Measurements from ENCODE around the gene FLYWCH2.

- TF ChIP-seq CTCF (IDR thresholded peaks at IDR 0.05; ENCODE audit: control extremely low read depth in 1 of 3, insufficient read depth in 1 of 3, low read depth in 1 of 3, low read length in 3 of 3) (no peak), ZNF274 (IDR thresholded peaks at IDR 0.05; ENCODE audit: borderline replicate concordance, extremely low read depth, low read length) (no peak), RNF2 (IDR thresholded peaks at IDR 0.05; ENCODE audit: borderline replicate concordance, low read depth, low read length, missing control alignments, poor library complexity, severe bottlenecking) (no peak)
Measured at GRCh38 chr16:2895813-2896212, 12.8 kb downstream of the FLYWCH2 start.
